GDM1 (cell line): ENCODE results near the gene TNFRSF8.

Source experiments
- DNase-seq: peaks from one replicate; lab custom pipeline; 2025; lab: John Stamatoyannopoulos, UW

Gene TNFRSF8

GRCh38 chr1:12121212-12122003, 58.3 kb downstream of the TNFRSF8 start:
- DNase-seq, result no peak

GRCh38 chr1:12123172-12123571, 60.1 kb downstream of the TNFRSF8 start:
- DNase-seq, result no peak

GRCh38 chr1:12124693-12125421, 61.8 kb downstream of the TNFRSF8 start:
- peak; percentile 46 for DNase-seq

GRCh38 chr1:12125422-12126355, 62.6 kb downstream of the TNFRSF8 start:
- no peak for DNase-seq

GRCh38 chr1:12126781-12127180, 63.7 kb downstream of the TNFRSF8 start:
- no peak for DNase-seq

- no peak for DNase-seq
Measured at GRCh38 chr1:12127206-12127810, 64.2 kb downstream of the TNFRSF8 start.

GRCh38 chr1:12128120-12128519, 65.0 kb downstream of the TNFRSF8 start:
- no peak for DNase-seq

- DNase-seq, result no peak
Measured at GRCh38 chr1:12129624-12130023, 66.5 kb downstream of the TNFRSF8 start.

- no peak for DNase-seq
Measured at GRCh38 chr1:12130466-12131130, 67.5 kb downstream of the TNFRSF8 start.

GRCh38 chr1:12132078-12132477, 69.0 kb downstream of the TNFRSF8 start:
- no peak for DNase-seq

GRCh38 chr1:12134716-12135115, 71.6 kb downstream of the TNFRSF8 start:
- DNase-seq, result no peak

- DNase-seq, result no peak
Measured at GRCh38 chr1:12135612-12136011, 72.5 kb downstream of the TNFRSF8 start.

GRCh38 chr1:12136916-12137610, 74.0 kb downstream of the TNFRSF8 start:
- no peak for DNase-seq

- no peak for DNase-seq
Measured at GRCh38 chr1:12138196-12139168, 75.4 kb downstream of the TNFRSF8 start.

- no peak for DNase-seq
Measured at GRCh38 chr1:12140016-12140415, 76.9 kb downstream of the TNFRSF8 start.

- DNase-seq, result no peak
Measured at GRCh38 chr1:12140515-12141162, 77.5 kb downstream of the TNFRSF8 start.

GRCh38 chr1:12141163-12141850, 78.2 kb downstream of the TNFRSF8 start:
- DNase-seq, result no peak

GRCh38 chr1:12142141-12142823, 79.2 kb downstream of the TNFRSF8 start:
- DNase-seq, result no peak
